KOPT-K1 (cell line): ENCODE results near the gene PRKAB1.
"Not testable (repeated sequence)": the region's sequence is repeated elsewhere in the genome, so short reads cannot be mapped to it uniquely, and the experiment has no call there.

Experiments
- H3K27ac ChIP-seq: fragments of 200-600 bp; sonication (generic); 2 replicates; pipeline ENCODE4 v1.5.1; 2016; ENCODE audit warnings: antibody characterized with exemption, mild to moderate bottlenecking, low read depth, low read length; ENCODE audit not compliant: poor library complexity, severe bottlenecking
- H3K36me3 ChIP-seq: fragments of 200-600 bp; sonication (generic); 2 replicates; pipeline ENCODE4 v1.5.1; 2017; ENCODE audit warnings: antibody characterized with exemption, mild to moderate bottlenecking, low read length, moderate library complexity; ENCODE audit not compliant: insufficient read depth
- H3K9me3 ChIP-seq: fragments of 200-600 bp; sonication (generic); 2 replicates; pipeline ENCODE4 v1.5.1; 2017; ENCODE audit warnings: antibody characterized with exemption, low read length, mild to moderate bottlenecking; ENCODE audit not compliant: insufficient read depth, poor library complexity, severe bottlenecking

PRKAB1 gene

GRCh38 chr12:119705182-119705581 lies 37.2 kb downstream of the PRKAB1 start:
- H3K9me3 ChIP-seq: no peaks in the 10 kb centered on the region
- no peak overlapping the region for H3K27ac ChIP-seq
- peaks cover 96% of the 10 kb centered on the region for H3K36me3 ChIP-seq

- H3K36me3 ChIP-seq: peaks cover 98% of the 10 kb centered on the region
- H3K27ac ChIP-seq, H3K9me3 ChIP-seq: not testable (repeated sequence)
These were observed 38.5 kb downstream of the PRKAB1 start for GRCh38 chr12:119706427-119706826.

- Histone ChIP-seq H3K9me3 (no peaks in the 10 kb centered on the region), H3K27ac (no peak overlapping the region), H3K36me3 (peaks cover 99% of the 10 kb centered on the region)
These were observed 42.5 kb downstream of the PRKAB1 start for GRCh38 chr12:119710374-119710964.

- Histone ChIP-seq H3K36me3 (peaks cover 100% of the 10 kb centered on the region), H3K27ac (no peak overlapping the region), H3K9me3 (no peaks in the 10 kb centered on the region)
These were observed 43.1 kb downstream of the PRKAB1 start for GRCh38 chr12:119710965-119711551.

GRCh38 chr12:119711693-119712092 lies 43.8 kb downstream of the PRKAB1 start:
- no peak overlapping the region for H3K27ac ChIP-seq
- no peaks in the 10 kb centered on the region for H3K9me3 ChIP-seq
- peaks cover 100% of the 10 kb centered on the region for H3K36me3 ChIP-seq

GRCh38 chr12:119712721-119713120 lies 44.8 kb downstream of the PRKAB1 start:
- H3K36me3 ChIP-seq: peaks cover 98% of the 10 kb centered on the region

GRCh38 chr12:119713551-119714031 lies 45.7 kb downstream of the PRKAB1 start:
- peaks cover 98% of the 10 kb centered on the region for H3K36me3 ChIP-seq

More at GRCh38 chr12:119712721-119713120, 44.8 kb downstream of the PRKAB1 start:
- Histone ChIP-seq H3K9me3 (no peaks in the 10 kb centered on the region), H3K27ac (no peak overlapping the region)

GRCh38 chr12:119714614-119715267 lies 46.8 kb downstream of the PRKAB1 start:
- Histone ChIP-seq H3K36me3 (peaks cover 98% of the 10 kb centered on the region), H3K9me3 (no peaks in the 10 kb centered on the region), H3K27ac (no peak overlapping the region)

More at GRCh38 chr12:119713551-119714031, 45.7 kb downstream of the PRKAB1 start:
- H3K9me3 ChIP-seq: no peaks in the 10 kb centered on the region
- H3K27ac ChIP-seq: no peak overlapping the region

GRCh38 chr12:119715268-119715620 lies 47.3 kb downstream of the PRKAB1 start:
- H3K36me3 ChIP-seq: peaks cover 98% of the 10 kb centered on the region
- no peaks in the 10 kb centered on the region for H3K9me3 ChIP-seq
- H3K27ac ChIP-seq: no peak overlapping the region

GRCh38 chr12:119718141-119718540 lies 50.2 kb downstream of the PRKAB1 start:
- peaks cover 98% of the 10 kb centered on the region for H3K36me3 ChIP-seq
- no peaks in the 10 kb centered on the region for H3K9me3 ChIP-seq

GRCh38 chr12:119720349-119720748 lies 52.4 kb downstream of the PRKAB1 start:
- Histone ChIP-seq H3K27ac (no peak overlapping the region), H3K9me3 (no peaks in the 10 kb centered on the region), H3K36me3 (peaks cover 91% of the 10 kb centered on the region)

More at GRCh38 chr12:119718141-119718540, 50.2 kb downstream of the PRKAB1 start:
- H3K27ac ChIP-seq: no peak overlapping the region

GRCh38 chr12:119721306-119721705 lies 53.4 kb downstream of the PRKAB1 start:
- Histone ChIP-seq H3K27ac (no peak overlapping the region), H3K36me3 (peaks cover 91% of the 10 kb centered on the region), H3K9me3 (no peaks in the 10 kb centered on the region)

- H3K36me3 ChIP-seq: peaks cover 92% of the 10 kb centered on the region
- no peak overlapping the region for H3K27ac ChIP-seq
- no peaks in the 10 kb centered on the region for H3K9me3 ChIP-seq
These were observed 57.6 kb downstream of the PRKAB1 start for GRCh38 chr12:119725523-119725922.

- Histone ChIP-seq H3K36me3 (peaks cover 91% of the 10 kb centered on the region), H3K9me3 (no peaks in the 10 kb centered on the region), H3K27ac (no peak overlapping the region)
These were observed 59.9 kb downstream of the PRKAB1 start for GRCh38 chr12:119727600-119728443.

- Histone ChIP-seq H3K36me3 (peaks cover 91% of the 10 kb centered on the region), H3K9me3 (no peaks in the 10 kb centered on the region), H3K27ac (no peak overlapping the region)
These were observed 60.5 kb downstream of the PRKAB1 start for GRCh38 chr12:119728444-119728745.
